Activated CD4-positive, alpha-beta T cell treated with anti-CD3 and anti-CD28 coated beads, Interleukin-2, amount 10 ng/mL, durations not matched to agents 24 days and 14 days (primary cell): ENCODE measurements around the gene SSC5D. TPM values are rescaled to one million over a fixed set of nuclear protein-coding genes. Genes with fewer than 3 reads are reported as not detected.

Experiments used
- DNase-seq: peaks from one replicate; pipeline ENCODE4 v3.0.0; 2022
- H3K27ac Mint-ChIP-seq: one replicate; pipeline ENCODE4 v1.8.0; 2022; ENCODE audit warnings: mild to moderate bottlenecking, mixed read lengths
- H3K27me3 Mint-ChIP-seq: one replicate; pipeline ENCODE4 v1.8.0; 2022; ENCODE audit warnings: mixed read lengths
- H3K36me3 Mint-ChIP-seq: one replicate; pipeline ENCODE4 v1.8.0; 2022; ENCODE audit warnings: low read depth, mild to moderate bottlenecking, mixed read lengths
- H3K4me1 Mint-ChIP-seq: one replicate; pipeline ENCODE4 v1.8.0; 2021; ENCODE audit warnings: mixed read lengths
- H3K4me3 Mint-ChIP-seq: one replicate; pipeline ENCODE4 v1.8.0; 2022; ENCODE audit warnings: mild to moderate bottlenecking, moderate library complexity, mixed read lengths
- H3K9me3 Mint-ChIP-seq: one replicate; pipeline ENCODE4 v1.8.0; 2021; ENCODE audit warnings: mixed read lengths
- intact Hi-C: fragments of 100-400 bp; cut with micrococcal nuclease; formaldehyde crosslinking; loops from one replicate; pipeline ENCODE4 v1.15.1; 2023
- total RNA-seq: library from RNA; stranded (reverse); gene quantifications from 2 replicates; pipeline ENCODE4 v1.2.3, GENCODE V29; 2022

Gene SSC5D
- total RNA-seq, 1 donor from 2014 or later: 0.19 TPM

DNA sequence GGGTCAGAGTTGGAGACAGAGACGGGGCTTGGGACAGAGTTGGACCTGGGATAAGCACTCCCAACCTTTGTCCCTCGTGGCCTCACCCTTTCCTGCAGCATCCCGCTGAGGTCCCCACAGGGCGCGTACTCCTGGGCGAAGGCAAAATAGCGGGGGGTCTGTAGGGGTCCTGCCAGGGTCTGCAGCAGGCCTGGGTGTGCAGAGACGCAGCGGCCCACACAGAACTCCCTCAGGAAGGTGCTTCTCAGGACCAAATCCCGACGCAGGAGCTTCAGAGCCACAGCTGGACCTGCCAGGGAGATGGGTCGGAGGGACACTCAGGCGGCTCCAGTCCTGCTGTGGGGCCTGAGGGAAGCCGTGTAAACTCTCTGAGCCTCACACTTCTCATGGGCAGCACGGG is 55.8 kb downstream of the SSC5D start:
- Mint-ChIP-seq H3K4me3 (no peak overlapping the region), H3K27ac (no peak overlapping the region), H3K9me3 (peaks cover 11% of the 10 kb centered on the region), H3K4me1 (peaks cover 3% of the 10 kb centered on the region), H3K27me3 (peaks cover 3% of the 10 kb centered on the region), H3K36me3 (no peaks in the 10 kb centered on the region)
- intact Hi-C loops: no loop called here
- no peak for DNase-seq

DNA sequence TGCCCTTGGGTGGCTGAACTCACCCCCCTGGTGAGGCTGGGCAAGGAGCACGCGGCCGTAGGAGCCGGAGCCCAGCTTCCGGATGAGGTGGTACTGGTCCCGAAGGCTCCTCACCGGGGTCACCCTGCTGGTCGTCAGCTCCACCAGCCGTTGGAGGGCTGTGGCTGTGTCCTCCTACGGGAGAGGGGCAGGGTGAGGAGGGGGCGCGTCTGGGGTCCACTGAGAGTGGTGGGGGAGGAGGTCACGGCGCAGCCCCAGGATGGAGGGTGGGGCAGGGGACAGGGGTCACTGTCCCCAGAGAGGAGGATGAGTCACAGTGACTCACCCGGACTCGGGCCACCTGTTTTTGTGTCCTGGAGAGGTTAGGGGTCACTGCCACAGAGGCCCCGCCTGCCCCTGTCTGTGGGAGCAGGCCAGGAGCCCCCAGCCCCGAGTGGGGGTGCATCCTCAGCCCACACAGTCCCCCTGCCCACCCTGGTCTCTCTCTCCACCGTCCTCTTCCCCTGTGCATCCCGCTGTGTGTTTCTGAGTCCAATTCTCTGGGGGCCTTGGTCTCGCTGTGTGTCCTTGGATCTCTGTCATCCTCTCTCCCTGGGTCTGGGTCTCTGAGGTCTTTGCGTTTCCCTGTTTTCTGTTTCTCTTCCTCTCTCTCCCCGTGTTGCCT is 56.7 kb downstream of the SSC5D start:
- Mint-ChIP-seq H3K36me3 (no peaks in the 10 kb centered on the region), H3K9me3 (peaks cover 11% of the 10 kb centered on the region), H3K27me3 (peaks cover 3% of the 10 kb centered on the region), H3K27ac (no peak overlapping the region), H3K4me3 (no peak overlapping the region), H3K4me1 (peaks cover 3% of the 10 kb centered on the region)
- DNase-seq: no peak
- intact Hi-C loops: no loop called here

DNA sequence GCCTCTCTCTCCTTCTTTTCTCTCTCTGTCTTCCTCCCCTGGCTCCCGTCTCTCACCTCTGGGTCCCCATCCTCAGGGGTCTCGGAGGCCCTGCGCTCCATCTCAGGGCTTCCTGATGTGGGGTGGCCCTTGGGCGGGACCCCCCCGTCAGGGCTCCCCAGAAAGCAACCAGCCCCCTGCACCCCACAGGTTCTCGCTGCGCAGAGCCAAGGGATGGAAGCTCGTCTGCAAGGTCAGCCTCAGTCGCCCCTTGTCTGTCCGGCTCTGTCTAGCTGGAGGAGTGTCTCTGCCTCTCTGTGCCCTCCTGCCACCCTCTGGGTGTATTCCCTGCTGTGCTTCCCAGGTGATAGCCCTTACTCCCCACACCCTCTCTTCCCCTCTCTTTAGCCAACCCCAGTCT is 57.2 kb downstream of the SSC5D start, which contains the start of gene SBK3:
TSS of gene SBK3 (minus strand) at position 101 of the 400 bp plus-strand sequence. CDS start at position 101, 0 bp downstream.
- Mint-ChIP-seq H3K27ac (no peak within 1 kb of the TSS), H3K36me3 (no peaks in the 10 kb centered on the region), H3K9me3 (peaks cover 11% of the 10 kb centered on the region), H3K4me3 (no peak within 1 kb of the TSS), H3K27me3 (peaks cover 3% of the 10 kb centered on the region), H3K4me1 (peaks cover 3% of the 10 kb centered on the region)
- intact Hi-C loops: no loop called here
- DNase-seq: no peak

DNA sequence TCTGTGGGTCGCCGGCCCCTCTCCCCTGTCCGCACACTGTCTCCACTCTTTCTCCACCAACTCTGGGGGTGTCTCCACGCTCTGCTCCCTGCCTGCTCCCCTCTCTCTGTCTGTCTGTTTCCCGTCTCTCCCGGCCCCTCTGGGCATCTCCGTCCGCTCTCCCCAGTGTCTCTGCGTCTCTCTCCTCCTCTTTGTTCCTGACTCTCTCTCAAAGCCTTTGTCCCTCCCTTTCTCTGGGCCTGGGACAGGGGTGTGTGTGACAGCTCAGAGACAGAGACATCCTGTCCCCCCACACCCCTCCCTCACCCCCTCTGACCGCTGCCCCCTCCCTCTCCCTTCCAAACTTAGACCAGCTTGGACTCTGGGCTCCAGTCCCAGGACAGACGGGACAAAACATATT is 57.8 kb downstream of the SSC5D start:
- H3K36me3 Mint-ChIP-seq: no peaks in the 10 kb centered on the region
- H3K27ac Mint-ChIP-seq: no peak overlapping the region
- no peak for DNase-seq
- peaks cover 3% of the 10 kb centered on the region for H3K4me1 Mint-ChIP-seq
- intact Hi-C loops: no loop called here
- H3K4me3 Mint-ChIP-seq: no peak overlapping the region
- peaks cover 11% of the 10 kb centered on the region for H3K9me3 Mint-ChIP-seq
- peaks cover 3% of the 10 kb centered on the region for H3K27me3 Mint-ChIP-seq

DNA sequence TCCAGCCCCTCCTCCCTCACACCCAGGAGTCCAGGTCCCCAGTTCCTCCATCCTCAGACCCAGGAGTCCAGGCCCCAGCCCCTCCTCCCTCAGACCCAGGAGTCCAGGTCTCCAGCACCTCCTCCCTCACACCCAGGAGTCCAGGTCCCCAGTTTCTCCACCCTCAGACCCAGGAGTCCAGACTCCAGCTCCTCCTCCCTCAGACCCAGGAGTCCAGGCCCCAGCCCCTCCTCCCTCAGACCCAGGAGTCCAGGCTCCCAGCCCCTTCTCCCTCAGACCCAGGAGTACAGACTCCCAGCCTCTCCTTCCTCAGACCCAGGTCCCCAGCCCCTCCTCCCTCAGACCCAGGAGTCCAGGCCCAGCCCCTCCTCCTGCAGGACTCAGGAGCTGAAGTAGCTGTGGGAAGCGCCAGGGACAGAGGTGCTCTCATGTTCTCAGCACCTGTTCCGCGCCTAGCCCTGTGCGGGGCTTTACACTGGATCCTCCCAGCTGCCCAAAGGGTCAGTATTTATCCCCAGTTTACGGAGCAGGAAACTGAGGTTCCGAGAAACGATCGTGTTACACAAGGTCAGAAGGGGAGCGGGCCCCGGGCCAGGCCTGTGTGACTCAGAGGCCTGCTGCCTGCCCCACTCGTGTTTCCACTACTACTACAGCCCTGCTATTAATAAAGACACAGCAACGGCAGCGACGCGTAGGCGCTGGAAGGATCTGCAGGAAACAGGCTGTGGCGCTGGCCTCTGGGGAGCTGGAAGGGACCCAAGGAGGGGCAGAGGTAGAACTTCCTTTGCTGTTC is 58.8 kb downstream of the SSC5D start:
- no peak overlapping the region for H3K4me3 Mint-ChIP-seq
- H3K36me3 Mint-ChIP-seq: no peaks in the 10 kb centered on the region
- no peak overlapping the region for H3K27ac Mint-ChIP-seq
- no peak for DNase-seq
- peaks cover 10% of the 10 kb centered on the region for H3K9me3 Mint-ChIP-seq
- peaks cover 3% of the 10 kb centered on the region for H3K27me3 Mint-ChIP-seq
- intact Hi-C loops: no loop called here
- peaks cover 3% of the 10 kb centered on the region for H3K4me1 Mint-ChIP-seq

DNA sequence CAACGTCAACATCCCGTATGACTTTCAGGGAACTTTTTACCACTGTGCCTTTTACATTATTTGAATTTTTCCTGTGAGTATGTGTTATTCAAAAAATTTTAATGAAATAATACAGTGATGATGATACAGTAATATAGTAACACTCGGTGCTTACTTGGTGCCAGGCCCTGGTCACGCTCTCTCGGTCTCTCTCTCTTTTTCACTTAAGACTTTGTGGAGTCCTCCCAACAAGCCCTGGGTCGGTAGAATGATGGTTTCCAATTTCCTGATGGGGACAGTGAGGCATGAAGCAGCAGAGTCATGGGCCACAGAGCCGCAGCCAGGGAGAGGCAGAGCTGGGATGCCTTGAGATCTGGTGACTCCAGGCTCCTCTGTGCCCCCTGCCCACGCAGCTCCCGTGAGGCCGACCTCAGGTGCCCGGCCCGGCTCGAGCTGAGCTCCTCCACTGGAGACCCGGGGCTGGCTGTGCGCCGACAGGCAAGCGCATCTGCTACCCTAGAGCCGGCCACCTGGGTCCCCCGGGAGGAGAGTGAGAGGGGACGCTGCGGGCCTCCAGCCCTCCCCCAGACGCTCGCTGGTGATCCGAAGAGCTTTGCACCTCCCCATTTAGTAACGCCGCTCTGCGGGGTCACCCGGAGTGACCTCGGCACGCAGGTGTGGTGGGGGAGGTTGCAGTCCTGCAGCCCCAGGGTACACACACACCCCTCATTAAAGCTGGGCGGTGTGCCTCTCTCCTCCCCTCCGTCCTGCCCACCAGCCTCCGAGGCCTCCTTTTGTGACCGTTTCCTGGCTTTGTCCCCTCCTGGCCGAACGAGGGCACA is 61.5 kb downstream of the SSC5D start:
- peaks cover 5% of the 10 kb centered on the region for H3K27me3 Mint-ChIP-seq
- H3K4me1 Mint-ChIP-seq: peaks cover 3% of the 10 kb centered on the region
- H3K36me3 Mint-ChIP-seq: no peaks in the 10 kb centered on the region
- H3K27ac Mint-ChIP-seq: no peak overlapping the region
- intact Hi-C loops: no loop called here
- no peaks in the 10 kb centered on the region for H3K9me3 Mint-ChIP-seq
- no peak for DNase-seq
- no peak overlapping the region for H3K4me3 Mint-ChIP-seq

DNA sequence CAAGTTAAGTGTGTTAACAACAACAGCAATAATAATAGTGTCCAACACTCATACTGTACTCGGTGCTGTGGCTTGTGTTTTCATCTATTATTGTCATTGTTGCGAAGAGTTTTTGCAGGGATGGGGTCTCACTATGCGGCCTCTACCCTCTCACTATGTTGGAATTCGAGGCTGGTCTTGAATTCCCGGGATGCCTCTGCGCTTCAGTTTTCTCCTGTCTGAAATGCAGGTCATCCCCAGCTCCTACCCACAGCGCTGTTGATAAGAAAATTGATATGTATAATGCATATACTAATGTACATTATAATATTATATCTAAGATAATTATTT is 62.0 kb downstream of the SSC5D start:
- peaks cover 5% of the 10 kb centered on the region for H3K27me3 Mint-ChIP-seq
- intact Hi-C loops: no loop called here
- H3K36me3 Mint-ChIP-seq: no peaks in the 10 kb centered on the region
- H3K4me1 Mint-ChIP-seq: peaks cover 3% of the 10 kb centered on the region
- H3K4me3 Mint-ChIP-seq: no peak overlapping the region
- no peak for DNase-seq
- H3K9me3 Mint-ChIP-seq: no peaks in the 10 kb centered on the region
- no peak overlapping the region for H3K27ac Mint-ChIP-seq

DNA sequence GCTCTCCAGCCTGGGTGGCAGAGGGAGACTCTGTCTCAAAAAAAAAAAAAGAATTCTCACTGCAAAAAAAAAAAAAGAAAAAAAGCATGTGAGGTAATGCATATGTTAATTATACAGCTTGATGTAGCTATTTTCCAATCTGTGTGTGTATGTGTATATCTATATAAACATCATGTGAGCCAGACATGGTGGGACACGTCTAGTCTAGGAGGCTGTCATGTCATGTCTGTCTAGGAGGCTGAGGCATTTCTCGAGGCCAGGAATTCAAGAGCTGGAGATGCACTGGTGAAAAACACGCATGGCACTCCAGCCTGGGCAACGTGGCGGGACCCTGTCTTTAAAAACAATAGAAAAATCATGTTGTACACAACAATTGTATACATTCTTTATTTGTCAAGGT is 64.0 kb downstream of the SSC5D start:
- DNase-seq: no peak
- no peak overlapping the region for H3K4me3 Mint-ChIP-seq
- no peaks in the 10 kb centered on the region for H3K9me3 Mint-ChIP-seq
- no peak overlapping the region for H3K27ac Mint-ChIP-seq
- H3K36me3 Mint-ChIP-seq: no peaks in the 10 kb centered on the region
- intact Hi-C loops: no loop called here
- H3K4me1 Mint-ChIP-seq: peaks cover 3% of the 10 kb centered on the region
- H3K27me3 Mint-ChIP-seq: peaks cover 5% of the 10 kb centered on the region

DNA sequence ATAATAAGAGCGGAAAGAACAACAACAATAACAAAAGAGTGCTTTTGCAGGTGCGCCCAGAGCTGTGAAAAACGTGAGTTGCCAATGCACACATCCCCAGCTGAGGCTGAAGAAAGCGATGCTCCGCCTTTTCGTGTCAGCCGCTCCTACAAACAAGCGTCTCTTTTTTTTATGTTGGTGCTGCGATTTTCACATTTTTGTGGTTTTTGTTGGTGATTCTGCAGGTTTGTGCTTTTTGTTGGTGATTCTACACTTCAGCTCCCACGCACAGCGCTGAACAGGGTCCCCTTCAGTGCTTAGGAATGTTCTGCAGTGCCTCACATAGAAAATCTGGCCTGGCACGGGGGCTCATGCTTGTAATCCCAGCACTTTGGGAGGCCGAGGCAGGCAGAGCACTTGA is 64.4 kb downstream of the SSC5D start:
- Mint-ChIP-seq H3K36me3 (no peaks in the 10 kb centered on the region), H3K27me3 (peaks cover 5% of the 10 kb centered on the region), H3K4me1 (no peaks in the 10 kb centered on the region)

DNA sequence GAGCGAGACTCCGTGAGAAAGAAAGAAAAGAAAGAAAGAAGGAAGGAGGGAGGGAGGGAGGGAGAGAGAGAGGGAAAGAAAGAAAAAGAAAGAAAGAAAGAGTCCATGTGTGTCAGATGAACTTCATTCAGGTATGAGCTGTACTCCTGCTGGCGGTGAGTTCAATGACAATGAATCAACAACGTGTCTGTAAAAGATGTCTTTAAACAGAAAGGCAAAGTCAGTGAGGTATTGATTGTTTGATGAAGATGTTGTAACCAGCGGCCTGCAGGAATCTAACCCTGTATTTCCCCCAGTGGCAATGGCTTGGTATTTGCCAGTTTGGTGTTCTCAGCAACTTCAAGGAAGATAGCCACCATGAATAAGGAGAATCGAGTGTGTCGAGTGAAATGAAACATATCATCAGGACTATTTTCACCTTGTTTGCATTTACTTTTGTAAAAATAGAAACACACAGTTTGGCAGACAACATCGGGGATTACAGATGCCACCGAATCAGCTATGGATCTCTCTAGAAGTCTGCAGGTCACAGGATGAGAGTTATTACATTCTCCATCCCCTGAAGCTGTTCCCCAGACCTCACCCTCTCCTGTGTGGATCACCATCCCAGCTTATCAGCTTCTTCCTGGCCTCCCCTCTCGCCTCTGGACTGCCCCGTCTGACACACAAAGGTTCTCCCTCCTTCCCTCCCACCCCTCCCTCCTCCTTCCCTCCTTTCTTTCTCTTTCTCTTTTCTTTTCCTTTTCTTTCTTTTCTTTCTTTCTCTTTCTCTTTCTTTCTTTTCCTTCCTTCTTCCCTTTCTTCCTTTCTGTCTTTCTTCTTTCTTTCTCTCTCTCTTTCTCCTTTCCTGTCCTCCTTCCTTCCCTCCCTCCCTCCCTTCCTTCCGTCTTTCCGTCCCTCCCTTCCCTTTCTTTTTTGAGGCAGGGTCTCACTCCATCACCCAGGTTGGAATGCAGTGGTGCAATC is 65.3 kb downstream of the SSC5D start:
- H3K4me1 Mint-ChIP-seq: no peaks in the 10 kb centered on the region
- intact Hi-C loops: no loop called here
- no peaks in the 10 kb centered on the region for H3K9me3 Mint-ChIP-seq
- peaks cover 1% of the 10 kb centered on the region for H3K27me3 Mint-ChIP-seq
- H3K27ac Mint-ChIP-seq: no peak overlapping the region
- no peak overlapping the region for H3K4me3 Mint-ChIP-seq
- H3K36me3 Mint-ChIP-seq: no peaks in the 10 kb centered on the region
- DNase-seq: no peak

More for the DNA sequence above, 64.4 kb downstream of the SSC5D start:
- no peak overlapping the region for H3K4me3 Mint-ChIP-seq
- H3K27ac Mint-ChIP-seq: no peak overlapping the region
- intact Hi-C loops: no loop called here
- no peak for DNase-seq
- no peaks in the 10 kb centered on the region for H3K9me3 Mint-ChIP-seq

DNA sequence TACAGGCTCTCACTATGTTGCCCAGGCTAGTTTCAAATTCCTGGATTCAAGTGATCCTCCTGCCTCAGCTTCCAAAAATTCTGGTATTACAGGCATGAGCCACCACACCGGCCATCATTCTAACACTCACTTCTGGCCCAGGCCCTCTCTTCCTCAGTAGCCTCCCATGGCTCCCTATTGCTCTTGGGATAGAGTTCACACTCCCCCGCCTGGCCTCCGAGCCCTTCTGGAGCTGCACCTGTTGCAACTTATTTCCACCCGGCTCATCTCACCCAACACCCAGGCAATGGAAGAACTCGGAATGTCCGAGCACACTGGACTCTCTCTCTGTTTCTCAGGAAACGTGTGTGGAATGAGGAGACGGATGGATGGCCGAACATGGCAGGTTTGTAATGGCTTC is 66.1 kb downstream of the SSC5D start:
- no peaks in the 10 kb centered on the region for H3K4me1 Mint-ChIP-seq
- no peaks in the 10 kb centered on the region for H3K9me3 Mint-ChIP-seq
- peaks cover 1% of the 10 kb centered on the region for H3K27me3 Mint-ChIP-seq
- no peak for DNase-seq
- H3K27ac Mint-ChIP-seq: no peak overlapping the region
- H3K4me3 Mint-ChIP-seq: no peak overlapping the region
- H3K36me3 Mint-ChIP-seq: no peaks in the 10 kb centered on the region
- intact Hi-C loops: no loop called here

DNA sequence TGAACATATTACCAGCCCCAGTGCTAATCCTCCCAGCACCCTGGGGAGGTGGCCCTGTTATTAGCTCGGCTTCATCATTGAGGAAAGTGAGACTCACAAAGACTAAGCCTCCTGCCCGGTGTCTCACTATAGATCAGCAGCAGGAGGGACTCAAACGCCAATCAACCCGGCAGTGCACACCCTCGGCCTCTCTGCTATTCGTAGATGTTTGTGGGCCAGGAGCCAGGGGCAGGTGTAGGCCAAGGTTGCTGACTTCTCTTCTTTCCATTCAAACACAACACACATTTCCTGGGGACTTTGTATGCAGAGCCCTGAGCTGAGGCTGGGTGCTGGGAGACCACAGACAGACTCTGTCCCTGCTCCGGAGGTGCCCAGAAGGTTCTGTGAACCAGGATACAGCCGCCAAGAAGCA is 66.5 kb downstream of the SSC5D start:
- intact Hi-C loops: no loop called here
- Mint-ChIP-seq H3K27me3 (peaks cover 1% of the 10 kb centered on the region), H3K4me3 (no peak overlapping the region), H3K36me3 (no peaks in the 10 kb centered on the region), H3K9me3 (no peaks in the 10 kb centered on the region), H3K27ac (no peak overlapping the region), H3K4me1 (no peaks in the 10 kb centered on the region)
- no peak for DNase-seq

DNA sequence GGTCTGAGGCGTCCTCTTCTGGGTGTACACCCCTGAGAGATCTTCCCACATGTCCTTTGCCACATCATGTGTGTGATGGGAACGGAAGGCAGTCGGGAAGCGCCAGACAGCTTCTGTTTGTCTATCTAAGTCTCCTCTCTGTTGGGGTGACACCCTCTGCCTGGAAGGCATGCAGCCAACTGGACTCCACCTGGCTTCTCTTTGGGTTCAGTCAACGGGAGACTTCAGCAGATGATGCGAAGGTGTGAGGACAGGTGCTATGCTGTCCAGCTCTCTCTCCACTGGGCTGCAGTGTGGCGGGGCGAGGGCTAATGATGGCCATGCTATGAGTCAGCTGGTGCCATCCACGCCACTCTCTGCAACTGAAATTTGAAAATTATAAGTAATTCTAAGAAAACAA is 71.4 kb downstream of the SSC5D start:
- no peaks in the 10 kb centered on the region for H3K27me3 Mint-ChIP-seq
- no peaks in the 10 kb centered on the region for H3K4me1 Mint-ChIP-seq
- no peak overlapping the region for H3K4me3 Mint-ChIP-seq
- no peak for DNase-seq
- H3K36me3 Mint-ChIP-seq: no peaks in the 10 kb centered on the region
- intact Hi-C loops: loop anchor here (5.0 kb wide), 1 partner anchor 32 kb away; no protein-coding TSS in a partner anchor
- peaks cover 4% of the 10 kb centered on the region for H3K9me3 Mint-ChIP-seq
- H3K27ac Mint-ChIP-seq: no peak overlapping the region
